ENCODE measurements around the gene MZB1. TPM values are rescaled to one million over a fixed set of nuclear protein-coding genes. Genes with fewer than 3 reads are reported as not detected.
A peak's percentile ranks its signal among the peaks of the same experiment; 100 is the strongest.

MZB1 gene
- total RNA-seq, result 10 to 100 TPM; 24.0 to 26.3 TPM

DNA sequence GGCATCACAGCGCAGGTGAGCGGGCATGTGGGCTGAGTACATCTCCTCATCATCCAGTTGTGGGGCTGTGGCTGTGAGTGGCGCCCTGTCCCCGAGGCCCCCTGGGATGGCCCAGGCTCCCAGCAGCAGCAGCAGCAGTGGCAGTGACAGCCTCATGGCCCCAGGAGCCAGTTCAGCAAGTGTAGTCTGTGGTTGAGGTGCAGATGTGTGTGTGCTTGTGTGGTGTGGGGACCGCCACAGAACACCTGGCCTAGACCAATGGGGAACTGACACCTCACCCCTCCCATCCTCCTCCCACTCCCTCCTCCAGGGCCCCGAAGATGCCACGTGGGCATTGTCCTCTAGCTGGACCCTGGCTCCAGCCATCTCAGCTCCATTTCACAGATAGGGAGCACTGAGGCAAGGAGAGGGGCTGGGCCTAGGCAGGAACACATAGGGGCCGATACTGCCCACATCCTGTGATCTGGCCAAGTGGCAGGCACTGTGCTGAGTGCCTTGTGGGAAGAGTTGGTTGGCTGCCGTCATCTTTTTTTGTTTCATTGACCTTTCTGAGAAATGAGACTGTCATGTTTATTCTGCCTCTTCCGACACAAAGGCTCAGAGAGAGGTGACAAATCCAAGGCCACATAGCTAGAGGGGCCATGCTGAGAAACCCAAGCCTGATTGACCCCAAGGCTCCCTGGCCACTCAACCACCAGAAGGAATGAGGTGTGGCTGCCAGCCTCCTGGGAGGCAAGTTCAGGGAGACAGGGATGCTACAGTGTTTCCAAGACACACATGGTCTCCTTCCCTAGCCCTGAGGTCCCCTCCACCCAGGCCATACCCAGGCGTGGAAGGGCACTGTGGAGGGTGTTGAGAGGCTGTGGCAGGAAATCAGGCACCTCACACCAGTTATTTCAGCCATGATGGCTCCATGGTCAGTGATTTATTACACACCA, at the start of gene MZB1:
Gene MZB1, minus strand, starts transcription at position 213 of the 938 bp plus-strand sequence. Its CDS starts 57 bp downstream, at position 156.
- Mint-ChIP-seq H3K27ac (peak within 1 kb of the TSS; percentile 95), H3K27me3 (no peaks in the 10 kb centered on the region), H3K9me3 (no peaks in the 10 kb centered on the region), H3K4me3 (peak within 1 kb of the TSS; percentile 98), H3K4me1 (ENCODE audit: low read depth) (peaks cover 44% of the 10 kb centered on the region), H3K36me3 (peaks cover 6% of the 10 kb centered on the region)
- DNase-seq, result peak; percentile 86
- intact Hi-C loops (cut with micrococcal nuclease), result loop anchor here (1.0 to 5.0 kb wide), 6 partner anchors 25 to 815 kb away; partner anchors contain the start of genes HSPA9 and SIL1
- POLR2A ChIA-PET, result interaction anchor here (0.6 to 5.5 kb wide), 7 partner anchors 15 to 96 kb away, joined by 3 to 57 read pairs (median 5); partner anchors contain the start of genes MATR3 and PAIP2
- CTCF ChIA-PET, result interaction anchor here (0.6 to 5.8 kb wide), 7 partner anchors 13 to 124 kb away, joined by 3 to 37 read pairs (median 4); partner anchors contain the start of genes MATR3, PAIP2 and SPATA24

DNA sequence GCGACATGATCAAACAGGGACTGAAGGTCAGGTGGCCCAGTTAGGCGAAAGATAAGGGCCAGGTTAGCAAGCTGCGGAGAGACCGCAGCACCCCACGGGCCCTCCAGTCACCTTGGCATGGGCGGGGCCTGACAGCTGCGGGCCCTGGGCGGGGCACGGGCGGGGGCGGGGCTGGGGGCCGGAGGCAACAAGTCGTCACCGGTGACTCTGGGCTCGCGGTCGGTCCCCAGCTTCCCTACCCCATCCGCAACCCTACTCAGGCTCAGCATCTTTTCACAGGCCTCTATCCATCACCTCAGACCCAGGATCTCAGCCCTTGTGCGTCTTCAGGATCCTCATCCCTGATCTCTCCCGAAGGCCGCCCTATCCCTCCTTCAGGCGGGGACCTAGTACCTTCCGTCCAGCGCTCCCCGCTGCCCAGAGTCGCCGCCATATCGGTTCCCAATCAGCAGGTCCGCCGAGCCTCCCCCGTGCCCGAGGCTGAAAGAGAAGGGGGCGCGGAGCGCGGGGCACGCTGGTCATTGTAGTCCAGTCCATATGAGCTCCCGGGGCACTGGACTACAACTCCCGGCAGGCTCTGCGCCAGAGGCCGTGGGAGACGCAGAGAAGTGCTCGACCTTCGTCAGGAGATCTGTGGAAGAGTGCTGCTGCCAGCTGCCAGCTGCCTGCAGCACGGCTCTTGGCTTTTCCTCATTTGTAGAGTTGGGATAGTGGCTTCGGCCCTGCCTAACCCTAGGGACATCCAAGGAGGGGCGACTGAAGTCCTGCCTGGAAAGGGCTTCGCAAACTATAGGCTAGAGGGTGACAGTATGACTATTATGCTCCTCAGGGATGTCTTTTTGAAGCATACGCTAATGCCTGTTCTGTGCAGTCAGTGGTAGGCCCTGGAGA, 49.5 kb upstream of the MZB1 start, which contains the start of gene DNAJC18:
Gene DNAJC18, minus strand, starts transcription at position 513 of the 891 bp plus-strand sequence. Its CDS starts 80 bp downstream, at position 433.
- H3K27ac Mint-ChIP-seq, result peak within 1 kb of the TSS; percentile 99
- no peaks in the 10 kb centered on the region for H3K9me3 Mint-ChIP-seq
- H3K27me3 Mint-ChIP-seq, result no peaks in the 10 kb centered on the region
- ChIA-PET POLR2A (interaction anchor here (0.7 to 5.1 kb wide), 15 partner anchors 8 to 124 kb away, joined by 3 to 79 read pairs (median 8); partner anchors contain the start of genes SPATA24 and STING1), CTCF (interaction anchor here (0.7 to 5.8 kb wide), 12 partner anchors 9 to 77 kb away, joined by 3 to 51 read pairs (median 10); partner anchors contain the start of genes SMIM33, SPATA24 and STING1)
- H3K4me3 Mint-ChIP-seq, result peak within 1 kb of the TSS; percentile 98
- H3K4me1 Mint-ChIP-seq (ENCODE audit: low read depth), result peaks cover 62% of the 10 kb centered on the region
- peak; percentile 96 for DNase-seq
- intact Hi-C loops (cut with micrococcal nuclease), result loop anchor here (1.0 to 5.0 kb wide), 9 partner anchors 8 to 864 kb away; partner anchors contain the start of genes HSPA9, SIL1, SPATA24 and STING1
- H3K36me3 Mint-ChIP-seq, result peaks cover 26% of the 10 kb centered on the region

GRCh38 chr5:139438707-139439012, 48.9 kb upstream of the MZB1 start:
- POLR2A ChIA-PET, result interaction anchor here (0.7 to 5.1 kb wide), 13 partner anchors 8 to 73 kb away, joined by 4 to 79 read pairs (median 8); partner anchors contain the start of genes SPATA24 and STING1
- Mint-ChIP-seq H3K4me3 (peak overlapping the region; percentile 98), H3K9me3 (no peaks in the 10 kb centered on the region), H3K4me1 (ENCODE audit: low read depth) (peaks cover 56% of the 10 kb centered on the region), H3K36me3 (peaks cover 26% of the 10 kb centered on the region), H3K27me3 (no peaks in the 10 kb centered on the region), H3K27ac (peak overlapping the region; percentile 99)
- DNase-seq, result no peak
- intact Hi-C loops (cut with micrococcal nuclease), result loop anchor here (1.0 to 5.0 kb wide), 9 partner anchors 9 to 864 kb away; partner anchors contain the start of genes HSPA9, SIL1, SPATA24 and STING1
- CTCF ChIA-PET, result interaction anchor here (1.0 to 5.8 kb wide), 10 partner anchors 9 to 78 kb away, joined by 3 to 51 read pairs (median 10); partner anchors contain the start of genes SMIM33, SPATA24 and STING1

DNA sequence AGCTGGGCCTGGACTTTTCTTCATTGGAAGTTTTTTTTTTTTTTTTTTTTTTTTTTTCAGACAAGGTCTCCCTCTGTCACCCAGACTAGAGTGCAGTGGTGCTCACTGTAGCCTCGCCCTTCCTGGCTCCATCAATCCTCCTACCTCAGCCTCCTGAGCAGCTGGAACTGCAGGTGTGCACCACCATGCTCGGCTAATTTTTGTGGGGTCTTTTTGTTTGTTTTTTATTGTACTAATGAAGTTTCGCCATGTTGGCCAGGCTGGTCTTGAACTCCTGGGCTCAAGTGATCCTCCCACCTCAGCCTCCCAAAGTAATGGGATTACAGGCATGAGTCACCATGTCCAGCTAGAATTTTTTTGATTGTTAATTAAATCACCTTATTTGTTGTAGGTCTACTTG, 46.0 kb upstream of the MZB1 start:
- Mint-ChIP-seq H3K36me3 (peaks cover 26% of the 10 kb centered on the region), H3K4me1 (ENCODE audit: low read depth) (peaks cover 34% of the 10 kb centered on the region), H3K4me3 (no peak overlapping the region), H3K27me3 (no peaks in the 10 kb centered on the region), H3K9me3 (no peaks in the 10 kb centered on the region), H3K27ac (no peak overlapping the region)
- ChIA-PET POLR2A (interaction anchor here (0.9 to 5.1 kb wide), 6 partner anchors 12 to 78 kb away, joined by 3 to 79 read pairs (median 30); partner anchors contain the start of genes SMIM33 and STING1), CTCF (interaction anchor here (2.1 to 5.8 kb wide), 5 partner anchors 12 to 77 kb away, joined by 10 to 51 read pairs (median 29); partner anchors contain the start of genes SMIM33 and STING1)
- intact Hi-C loops (cut with micrococcal nuclease), result loop anchor here (5.0 kb wide), 1 partner anchor 77 kb away; no protein-coding TSS in a partner anchor
- no peak for DNase-seq

- DNase-seq, result no peak
- peak overlapping the region; percentile 15 for H3K27ac Mint-ChIP-seq
- peaks cover 22% of the 10 kb centered on the region for H3K36me3 Mint-ChIP-seq
- H3K4me1 Mint-ChIP-seq (ENCODE audit: low read depth), result peaks cover 11% of the 10 kb centered on the region
- ChIA-PET CTCF (interaction anchor here (2.5 to 3.5 kb wide), 2 partner anchors 9 to 81 kb away, joined by 11 to 13 read pairs; no protein-coding TSS in a partner anchor), POLR2A (interaction anchor here (1.6 kb wide), 1 partner anchor 28 kb away, joined by 3 read pairs; no protein-coding TSS in a partner anchor)
- intact Hi-C loops (cut with micrococcal nuclease), result no loop called here
- H3K27me3 Mint-ChIP-seq, result no peaks in the 10 kb centered on the region
- H3K9me3 Mint-ChIP-seq, result no peaks in the 10 kb centered on the region
- H3K4me3 Mint-ChIP-seq, result no peak overlapping the region
Measured at GRCh38 chr5:139431706-139432105, 42.0 kb upstream of the MZB1 start.

DNA sequence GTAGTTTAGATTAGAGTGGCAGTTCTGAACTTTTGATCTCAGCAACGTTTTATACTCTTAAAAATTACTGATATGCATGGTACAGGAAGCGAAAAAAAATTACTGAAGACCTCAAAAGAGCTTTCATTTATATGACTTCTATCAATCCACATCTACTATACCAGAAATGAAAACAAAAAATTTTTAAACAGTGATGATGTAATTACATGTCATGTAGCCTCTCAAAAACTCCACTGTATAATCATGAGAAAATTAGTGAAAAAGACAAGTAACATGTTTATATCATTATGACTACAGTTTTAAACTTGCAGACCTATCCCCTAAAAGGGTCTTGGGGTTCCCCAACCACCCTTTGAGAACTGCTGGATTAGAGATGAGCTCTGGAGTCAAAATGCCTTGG, 40.3 kb upstream of the MZB1 start:
- intact Hi-C loops (cut with micrococcal nuclease), result no loop called here
- ChIA-PET POLR2A (interaction anchor here (0.6 to 2.4 kb wide), 5 partner anchors 9 to 51 kb away, joined by 3 to 9 read pairs (median 4); partner anchors contain the start of genes DNAJC18 and SMIM33), CTCF (interaction anchor here (0.6 to 3.7 kb wide), 7 partner anchors 9 to 840 kb away, joined by 3 to 21 read pairs (median 3); partner anchors contain the start of gene DNAJC18)
- H3K27ac Mint-ChIP-seq, result peak overlapping the region; percentile 69
- no peak overlapping the region for H3K4me3 Mint-ChIP-seq
- H3K9me3 Mint-ChIP-seq, result no peaks in the 10 kb centered on the region
- no peak for DNase-seq
- peaks cover 30% of the 10 kb centered on the region for H3K36me3 Mint-ChIP-seq
- H3K4me1 Mint-ChIP-seq (ENCODE audit: low read depth), result peaks cover 11% of the 10 kb centered on the region
- no peaks in the 10 kb centered on the region for H3K27me3 Mint-ChIP-seq

GRCh38 chr5:139426203-139426885, 36.6 kb upstream of the MZB1 start:
- ChIA-PET POLR2A (no interaction called here), CTCF (interaction anchor here (0.7 to 13.6 kb wide), 4 partner anchors 13 to 207 kb away, joined by 3 to 443 read pairs (median 3); partner anchors contain the start of gene DNAJC18)
- Mint-ChIP-seq H3K27ac (no peak overlapping the region), H3K27me3 (no peaks in the 10 kb centered on the region), H3K4me1 (ENCODE audit: low read depth) (peaks cover 16% of the 10 kb centered on the region), H3K36me3 (peaks cover 46% of the 10 kb centered on the region), H3K9me3 (no peaks in the 10 kb centered on the region), H3K4me3 (no peak overlapping the region)
- DNase-seq, result no peak
- intact Hi-C loops (cut with micrococcal nuclease), result no loop called here

GRCh38 chr5:139425497-139425896, 35.8 kb upstream of the MZB1 start:
- peaks cover 13% of the 10 kb centered on the region for H3K4me1 Mint-ChIP-seq (ENCODE audit: low read depth)
- DNase-seq, result no peak
- ChIA-PET POLR2A (no interaction called here), CTCF (interaction anchor here (0.6 to 13.6 kb wide), 5 partner anchors 9 to 90 kb away, joined by 3 to 443 read pairs (median 3); partner anchors contain the start of gene DNAJC18)
- H3K36me3 Mint-ChIP-seq, result peaks cover 51% of the 10 kb centered on the region
- no peak overlapping the region for H3K4me3 Mint-ChIP-seq
- intact Hi-C loops (cut with micrococcal nuclease), result no loop called here
- no peaks in the 10 kb centered on the region for H3K27me3 Mint-ChIP-seq
- no peaks in the 10 kb centered on the region for H3K9me3 Mint-ChIP-seq
- no peak overlapping the region for H3K27ac Mint-ChIP-seq

DNA sequence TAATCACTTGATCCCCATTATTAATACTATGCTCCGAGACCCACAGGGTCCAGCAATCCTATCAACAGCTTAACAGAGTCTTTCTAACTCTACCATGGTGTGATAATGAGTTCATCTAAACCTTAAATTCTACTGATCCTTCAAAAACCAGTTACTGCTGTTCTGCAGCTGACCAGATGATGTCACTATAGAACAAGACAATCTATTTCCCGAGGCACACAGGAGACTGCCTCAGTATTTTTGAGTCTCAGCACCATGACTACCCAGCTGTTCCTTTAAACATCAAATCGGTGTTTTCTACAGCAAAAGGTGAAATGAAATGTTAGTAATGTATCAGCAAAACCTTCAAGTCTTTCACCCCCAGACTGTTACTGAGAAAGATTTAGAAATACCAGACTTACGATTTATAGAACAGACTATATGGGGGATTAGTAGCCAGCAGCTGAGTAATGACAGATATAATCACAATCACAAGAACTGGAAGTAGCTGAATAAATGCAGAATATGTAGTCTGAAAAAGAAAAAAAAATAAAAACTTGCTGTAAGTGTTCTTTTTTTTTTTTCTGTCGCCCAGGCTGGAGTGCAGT, 32.7 kb upstream of the MZB1 start:
- POLR2A ChIA-PET, result interaction anchor here (0.6 to 2.1 kb wide), 11 partner anchors 15 to 351 kb away, joined by 3 to 27 read pairs (median 5); partner anchors contain the start of genes DNAJC18, SMIM33 and STING1
- Mint-ChIP-seq H3K27me3 (no peaks in the 10 kb centered on the region), H3K9me3 (no peaks in the 10 kb centered on the region), H3K4me1 (ENCODE audit: low read depth) (peaks cover 10% of the 10 kb centered on the region), H3K4me3 (no peak overlapping the region), H3K27ac (peak overlapping the region; percentile 83), H3K36me3 (peaks cover 61% of the 10 kb centered on the region)
- CTCF ChIA-PET, result interaction anchor here (0.6 to 13.6 kb wide), 36 partner anchors 8 to 440 kb away, joined by 3 to 443 read pairs (median 6); partner anchors contain the start of genes DNAJC18, SMIM33, SPATA24 and STING1
- intact Hi-C loops (cut with micrococcal nuclease), result loop anchor here (1.0 to 5.0 kb wide), 6 partner anchors 25 to 345 kb away; partner anchors contain the start of genes SMIM33 and STING1
- DNase-seq, result peak; percentile 50
